Kidney capillary endothelial cell (primary cell): ENCODE data around the gene DIAPH3.

Source experiments
- DNase-seq: peaks from one replicate; pipeline ENCODE4 v3.0.0-alpha.2; 2018; ENCODE audit warnings: low spot score

Gene DIAPH3

GRCh38 chr13:59672445-59672844 lies 491.3 kb downstream of the DIAPH3 start:
- DNase-seq: no peak

GRCh38 chr13:59671881-59672280 lies 491.8 kb downstream of the DIAPH3 start:
- DNase-seq: no peak

- peak; percentile 54 for DNase-seq
Observed at GRCh38 chr13:59666504-59666903, 497.2 kb downstream of the DIAPH3 start.

GRCh38 chr13:59665732-59666131 lies 498.0 kb downstream of the DIAPH3 start:
- DNase-seq: no peak

- no peak for DNase-seq
Observed at GRCh38 chr13:59665184-59665583, 498.5 kb downstream of the DIAPH3 start.

- DNase-seq: no peak
Observed at GRCh38 chr13:59664586-59664985, 499.1 kb downstream of the DIAPH3 start.

GRCh38 chr13:59663707-59664106 lies 500.0 kb downstream of the DIAPH3 start:
- DNase-seq: no peak

GRCh38 chr13:59660582-59660981 lies 503.1 kb downstream of the DIAPH3 start:
- DNase-seq: no peak

GRCh38 chr13:59659981-59660380 lies 503.7 kb downstream of the DIAPH3 start:
- DNase-seq: no peak

- no peak for DNase-seq
Observed at GRCh38 chr13:59658738-59659330, 504.9 kb downstream of the DIAPH3 start.

GRCh38 chr13:59658027-59658737 lies 505.5 kb downstream of the DIAPH3 start:
- DNase-seq: no peak

- DNase-seq: no peak
Observed at GRCh38 chr13:59653916-59654315, 509.8 kb downstream of the DIAPH3 start.

- no peak for DNase-seq
Observed at GRCh38 chr13:59651479-59651878, 512.2 kb downstream of the DIAPH3 start.

- DNase-seq: no peak
Observed at GRCh38 chr13:59643906-59644626, 519.7 kb downstream of the DIAPH3 start.

GRCh38 chr13:59643364-59643841 lies 520.3 kb downstream of the DIAPH3 start:
- no peak for DNase-seq

GRCh38 chr13:59641817-59642216 lies 521.9 kb downstream of the DIAPH3 start:
- no peak for DNase-seq

- DNase-seq: no peak
Observed at GRCh38 chr13:59641261-59641660, 522.5 kb downstream of the DIAPH3 start.

- DNase-seq: no peak
Observed at GRCh38 chr13:59638404-59638803, 525.3 kb downstream of the DIAPH3 start.

GRCh38 chr13:59635589-59635988 lies 528.1 kb downstream of the DIAPH3 start:
- DNase-seq: no peak

GRCh38 chr13:59633290-59633689 lies 530.4 kb downstream of the DIAPH3 start:
- DNase-seq: peak; percentile 91

GRCh38 chr13:59631271-59631670 lies 532.5 kb downstream of the DIAPH3 start:
- DNase-seq: peak; percentile 8

GRCh38 chr13:59625111-59625510 lies 538.6 kb downstream of the DIAPH3 start:
- DNase-seq: no peak
